Astrocyte of the hippocampus (primary cell): ENCODE results near the gene SMOC1.

Source experiments
- DNase-seq: peaks from one replicate; pipeline ENCODE4 v3.0.0; 2011; ENCODE audit warnings: low read depth, low spot score

SMOC1 gene

DNA sequence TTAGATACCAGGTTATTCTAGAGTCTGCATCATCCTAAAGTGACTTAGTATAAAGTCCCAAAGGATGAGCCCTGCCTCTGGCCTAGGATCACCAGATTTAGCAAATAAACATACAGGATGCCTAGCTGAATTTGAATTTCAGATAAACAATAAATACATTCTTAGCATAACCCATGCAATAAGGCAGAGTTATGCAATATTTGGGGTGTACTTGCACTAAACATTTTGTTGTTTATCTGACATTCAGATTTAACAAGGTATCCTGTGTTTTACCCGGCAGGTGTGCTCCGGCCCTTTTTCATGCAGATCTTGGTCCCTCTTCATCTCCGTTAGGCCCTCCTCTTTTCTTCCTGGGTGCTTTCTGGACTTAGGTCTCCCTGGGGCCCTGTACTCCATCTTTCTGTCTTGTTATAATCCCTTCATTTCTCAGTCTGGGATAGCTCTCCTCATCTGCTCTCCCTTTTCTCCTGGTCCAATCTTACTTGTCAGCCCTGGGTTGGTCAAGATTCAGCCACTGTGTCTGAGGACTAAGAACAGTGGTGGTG lies 18.1 kb upstream of the SMOC1 start:
- DNase-seq: no peak

DNA sequence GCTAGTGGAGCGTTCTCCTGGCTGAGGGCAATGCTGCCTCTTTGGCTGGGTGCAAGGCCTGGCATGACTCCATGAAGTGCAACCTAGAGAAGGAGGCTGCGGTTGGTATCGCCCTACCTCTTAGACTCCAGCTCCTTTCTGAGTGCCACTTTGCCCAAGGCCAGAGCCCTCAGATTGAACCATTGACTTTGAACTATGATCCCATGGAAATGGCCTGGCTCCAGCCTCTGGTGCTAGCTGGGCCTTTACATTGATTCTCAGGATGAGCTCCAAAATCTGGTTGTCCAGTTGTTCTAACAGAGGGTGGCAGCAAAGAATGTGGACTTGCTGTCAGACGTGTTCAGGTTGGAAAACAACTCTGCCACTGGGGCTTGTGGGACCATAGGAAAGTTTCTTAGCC lies 16.1 kb upstream of the SMOC1 start:
- DNase-seq: no peak

DNA sequence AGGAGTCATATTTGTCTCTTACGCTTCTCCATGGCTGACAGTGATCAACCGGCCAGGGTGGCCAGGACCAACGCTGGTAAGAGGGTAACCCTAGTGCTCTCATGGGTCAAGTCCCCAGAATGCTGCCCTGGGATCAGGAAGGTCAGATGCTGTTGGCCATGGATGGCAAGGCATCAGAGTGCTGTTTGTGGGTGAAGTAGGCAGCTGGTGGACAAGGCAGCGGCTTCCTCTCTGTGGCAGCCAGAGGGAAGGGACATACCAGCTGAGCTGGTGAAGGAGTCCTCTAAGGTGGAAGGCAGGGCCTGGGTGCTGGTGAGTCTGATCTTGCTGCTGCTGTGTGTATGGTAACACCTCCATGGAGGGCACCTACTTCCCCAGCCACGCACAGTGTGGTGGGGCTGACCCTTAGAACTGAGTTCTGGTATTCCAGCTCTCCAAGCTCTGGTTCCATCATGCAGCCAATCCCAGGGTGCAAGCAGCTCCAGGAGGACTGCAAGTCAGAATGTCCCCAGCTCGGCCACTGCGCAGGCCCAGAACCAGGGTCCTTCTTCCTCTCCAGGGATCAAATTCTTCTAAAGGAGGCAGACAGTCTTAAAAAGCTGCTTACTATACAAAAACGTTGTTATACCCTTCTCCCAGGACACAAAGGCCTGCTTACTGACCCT lies 13.4 kb upstream of the SMOC1 start:
- DNase-seq: no peak

DNA sequence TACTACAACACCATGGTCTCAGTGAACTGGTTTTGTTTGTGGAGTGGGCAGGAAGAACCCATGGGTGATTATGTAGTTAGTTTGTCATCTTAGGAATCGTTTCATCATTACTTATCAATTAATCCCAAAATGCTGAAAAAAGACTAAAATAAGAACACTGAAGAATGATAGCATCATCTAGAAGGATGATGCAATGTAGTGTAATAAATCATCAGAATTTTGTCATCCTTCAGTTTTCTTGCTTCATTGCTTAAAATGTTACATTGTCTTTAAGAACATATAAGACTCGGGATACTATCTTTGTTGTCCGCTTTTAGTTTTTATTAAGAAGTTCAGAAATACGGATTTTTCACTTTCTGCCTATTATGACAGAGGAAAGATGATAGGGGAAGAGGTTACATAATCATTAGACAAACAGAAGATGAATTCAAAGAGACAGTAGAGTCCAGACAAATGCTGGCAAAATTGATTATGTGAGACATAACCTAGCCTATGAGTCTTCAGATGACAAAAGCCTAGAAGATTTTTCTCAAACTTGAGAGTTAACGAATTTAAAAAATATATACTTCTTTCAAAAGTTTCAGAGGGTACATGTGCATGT lies 10.8 kb upstream of the SMOC1 start:
- DNase-seq: no peak

DNA sequence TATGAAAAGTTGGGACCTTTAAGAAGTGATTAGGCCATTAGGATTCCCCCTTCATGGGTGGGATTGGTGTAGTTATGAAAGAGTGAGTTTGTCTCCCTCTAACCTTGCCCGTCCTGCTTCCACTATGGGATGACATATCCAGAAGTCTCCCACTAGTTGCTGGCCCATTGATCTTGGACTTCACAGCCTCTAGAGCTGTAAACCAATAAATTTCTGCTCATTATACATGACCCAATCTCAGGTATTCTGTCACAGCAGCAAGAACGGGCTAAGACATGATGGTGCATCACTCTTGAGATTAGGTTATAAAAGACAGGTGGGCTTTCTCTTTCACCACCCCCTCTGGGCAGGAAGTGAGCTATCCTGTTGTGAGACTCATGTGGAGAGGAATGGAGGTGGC lies 8.6 kb upstream of the SMOC1 start:
- DNase-seq: no peak

DNA sequence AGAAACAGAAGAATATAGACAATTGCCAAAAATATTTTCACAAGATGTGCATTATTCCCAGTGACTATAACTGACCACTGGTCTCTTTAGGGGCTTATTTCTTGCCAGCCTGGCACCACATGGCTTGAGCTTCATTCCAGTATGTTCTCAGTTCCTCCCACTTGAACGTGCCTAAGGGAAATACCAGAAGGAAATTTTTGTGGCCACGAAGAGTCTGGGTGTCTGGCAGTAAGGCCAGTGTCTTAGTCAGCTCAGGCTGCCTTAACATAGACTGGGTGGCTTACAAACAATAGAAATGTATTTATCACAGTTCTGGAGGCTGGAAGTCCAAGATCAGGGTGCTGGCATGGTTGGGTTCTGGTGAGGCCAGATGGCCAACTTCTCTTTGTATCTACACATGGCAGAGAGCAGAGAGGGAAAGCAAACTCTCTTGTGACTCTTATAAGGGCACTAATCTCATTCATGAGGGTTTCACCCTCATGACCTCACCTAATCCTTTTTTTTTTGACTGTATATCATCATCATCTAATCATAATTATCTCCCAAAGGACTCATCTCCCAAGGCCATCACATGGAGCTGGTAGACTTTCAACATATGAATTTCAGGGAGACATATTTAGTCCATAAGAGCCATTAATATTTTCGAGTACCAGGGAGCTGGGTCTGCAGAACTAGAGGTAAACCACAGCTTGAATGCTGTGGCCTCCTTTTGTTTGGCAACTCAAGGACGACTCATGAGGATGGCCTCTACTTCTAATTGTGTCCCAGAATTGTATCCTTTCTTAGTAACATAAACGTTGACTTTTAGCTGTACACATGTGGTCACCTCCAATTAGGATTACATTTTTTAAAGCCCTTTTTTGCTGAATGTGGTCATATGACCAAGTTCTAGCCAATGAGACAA lies 5.1 kb upstream of the SMOC1 start:
- DNase-seq: peak; percentile 17

DNA sequence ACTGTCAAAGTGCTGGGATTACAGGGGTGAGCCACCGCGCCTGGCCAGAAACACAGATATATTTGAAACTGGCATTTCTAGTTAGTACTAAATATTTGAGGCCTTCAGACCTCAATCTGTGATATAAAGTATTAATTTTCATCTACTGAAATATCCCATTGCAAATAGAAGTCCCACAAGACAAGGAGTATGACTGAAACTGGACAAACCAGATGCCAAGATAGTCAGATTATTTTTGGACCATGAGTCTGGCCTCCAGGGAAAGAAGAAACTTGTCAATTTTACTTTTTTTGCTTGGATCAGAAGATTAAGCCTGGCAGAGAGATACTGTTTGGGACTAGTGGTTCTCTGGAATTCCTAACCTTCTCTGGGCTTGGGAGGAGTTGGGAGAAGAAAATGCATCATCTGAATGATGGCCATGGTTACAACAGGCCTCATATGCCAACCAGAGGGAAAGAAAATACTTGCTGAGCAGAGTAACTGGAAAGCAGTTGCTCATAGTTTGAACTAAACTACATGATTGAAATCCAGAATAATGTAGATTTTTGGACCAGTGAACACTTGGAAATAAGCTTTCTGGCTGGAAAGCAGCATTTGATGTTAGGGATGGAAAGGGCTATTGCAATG lies 2.9 kb upstream of the SMOC1 start:
- no peak for DNase-seq

DNA sequence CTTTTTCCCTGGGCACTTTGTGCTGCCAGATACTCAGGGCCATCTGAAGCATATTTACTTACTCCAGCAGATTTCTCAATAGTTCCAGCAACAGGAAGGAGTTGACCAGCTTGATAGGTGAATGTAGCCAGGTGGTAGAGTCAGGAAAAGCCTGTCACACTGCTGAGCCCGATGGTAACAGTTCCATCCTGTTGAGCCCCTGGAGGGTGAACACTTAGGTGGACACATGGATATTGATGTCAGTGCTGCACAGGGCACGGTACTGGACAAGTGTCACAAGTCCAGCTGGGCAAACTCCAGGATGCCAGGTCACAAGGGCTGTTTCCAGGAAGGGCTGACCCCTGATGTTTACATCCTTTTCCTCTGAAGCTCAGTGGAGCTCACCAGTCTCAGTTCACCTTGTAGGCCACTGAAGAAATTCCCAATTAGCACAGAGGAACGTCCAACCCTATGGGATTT lies 2.3 kb upstream of the SMOC1 start:
- no peak for DNase-seq

DNA sequence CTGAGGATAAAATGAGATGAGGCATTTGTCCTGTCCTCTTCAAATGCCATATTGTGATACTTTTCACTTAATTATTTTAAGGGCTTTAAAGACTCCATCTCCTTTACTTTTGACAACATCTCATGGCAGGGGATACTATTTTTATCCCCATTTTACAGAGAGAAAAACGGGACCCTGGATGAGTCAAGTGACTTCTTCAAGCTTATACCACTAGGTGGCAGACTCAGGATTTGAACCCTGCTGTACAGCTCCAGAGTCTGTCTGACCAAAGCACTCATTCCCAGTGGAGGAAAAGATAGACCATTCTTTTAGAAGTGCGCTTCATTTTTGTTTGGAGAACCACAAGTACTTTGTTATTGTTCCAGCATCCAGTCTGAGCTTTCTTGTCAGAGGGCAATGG lies 1.7 kb upstream of the SMOC1 start:
- no peak for DNase-seq

DNA sequence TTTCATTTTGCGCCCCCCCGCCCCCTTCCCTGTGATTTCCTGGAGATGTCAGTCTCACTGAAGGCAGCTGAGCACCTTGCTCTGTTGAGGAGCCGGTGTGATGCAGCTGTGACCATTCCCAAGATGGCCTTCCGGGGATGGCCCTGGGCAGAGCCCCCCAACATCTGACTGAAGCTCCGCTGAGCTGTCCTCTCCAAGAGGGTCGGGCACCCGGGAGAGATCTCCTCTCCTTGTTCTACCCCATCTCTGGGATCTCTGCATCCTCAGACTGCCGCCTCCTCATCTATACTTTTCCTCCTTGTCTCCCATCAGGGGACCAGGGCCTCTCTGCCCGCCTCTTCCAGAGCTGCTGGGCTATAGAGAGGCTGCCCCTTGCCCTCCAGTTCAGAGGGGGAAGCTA lies 965 bp upstream of the SMOC1 start:
- DNase-seq: no peak

DNA sequence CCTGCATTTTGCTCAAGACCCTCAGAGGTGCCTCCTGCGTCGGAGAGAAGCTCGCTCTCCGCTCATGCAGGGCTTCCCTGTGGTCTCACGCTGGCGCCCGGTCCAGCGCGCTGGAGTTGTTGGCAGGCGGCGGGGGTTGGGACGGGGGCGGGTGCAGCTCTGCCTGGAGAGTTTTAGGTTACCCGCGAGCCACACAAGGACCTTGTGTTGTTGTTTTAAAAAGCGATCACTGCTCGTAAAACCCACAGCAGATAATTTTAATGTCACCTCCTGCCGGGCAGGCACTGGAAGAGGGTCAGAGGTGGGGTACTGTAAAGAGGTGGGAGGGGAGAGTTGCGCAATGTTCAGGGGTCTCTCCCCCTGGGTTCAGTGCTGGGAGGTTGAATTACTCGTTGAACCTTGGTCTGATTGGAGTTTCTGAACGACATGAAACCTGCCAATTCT lies 850 bp downstream of the SMOC1 start:
- no peak for DNase-seq

DNA sequence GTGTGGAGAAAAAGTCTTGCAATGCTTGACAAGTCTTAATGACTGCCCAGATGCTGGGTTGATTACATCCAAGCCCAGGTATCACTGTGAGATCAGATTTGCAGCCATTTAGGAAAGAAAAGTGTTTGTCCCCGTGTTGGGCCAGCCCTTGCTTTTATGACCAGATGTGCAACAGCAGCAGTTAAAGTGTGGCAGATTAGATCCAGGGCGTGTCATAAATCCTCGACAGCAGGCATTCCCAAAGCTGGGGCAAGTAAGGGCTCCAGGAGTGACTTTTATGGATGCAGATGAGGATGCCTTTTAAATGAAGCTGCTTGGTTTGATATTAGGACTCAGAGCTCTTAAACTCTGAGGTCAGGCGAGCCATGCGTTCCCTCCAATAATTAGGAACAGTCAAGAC lies 1.7 kb downstream of the SMOC1 start:
- no peak for DNase-seq

DNA sequence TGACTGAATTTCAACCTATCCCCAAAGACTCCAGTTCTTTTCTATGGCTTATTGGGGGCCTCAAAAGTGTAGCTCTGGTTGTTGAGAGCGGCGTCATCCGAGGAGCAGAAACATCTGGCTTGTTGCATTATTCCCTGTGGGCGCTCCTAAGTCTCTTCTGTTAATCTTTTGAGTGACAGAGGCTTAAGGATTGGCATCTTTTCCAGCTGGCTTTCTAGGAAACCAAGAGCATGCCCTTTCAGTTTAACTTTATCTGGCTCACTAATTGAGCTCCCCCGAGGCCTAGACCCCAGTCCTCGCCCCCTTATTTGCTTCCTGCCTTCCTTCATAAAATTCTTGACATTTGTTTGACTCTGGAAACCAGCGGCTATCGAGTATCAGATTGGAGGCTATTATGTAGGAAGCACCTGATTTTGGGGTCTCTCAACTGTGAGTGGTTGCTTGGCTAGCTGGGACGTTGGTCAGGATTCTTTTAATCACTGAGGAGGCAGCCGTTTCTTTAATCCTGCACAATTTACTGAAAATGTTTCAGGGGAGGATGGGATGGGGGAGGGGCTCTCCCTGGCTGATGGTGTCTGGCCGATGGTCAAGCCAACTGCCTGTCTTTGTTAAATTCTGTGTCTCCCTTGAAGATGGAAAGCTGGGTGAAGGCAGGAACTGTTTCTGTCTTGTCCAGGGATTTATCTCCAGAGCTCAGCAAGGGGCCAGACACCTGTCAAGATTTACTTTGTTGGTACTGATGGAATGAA lies 3.1 kb downstream of the SMOC1 start:
- DNase-seq: no peak

DNA sequence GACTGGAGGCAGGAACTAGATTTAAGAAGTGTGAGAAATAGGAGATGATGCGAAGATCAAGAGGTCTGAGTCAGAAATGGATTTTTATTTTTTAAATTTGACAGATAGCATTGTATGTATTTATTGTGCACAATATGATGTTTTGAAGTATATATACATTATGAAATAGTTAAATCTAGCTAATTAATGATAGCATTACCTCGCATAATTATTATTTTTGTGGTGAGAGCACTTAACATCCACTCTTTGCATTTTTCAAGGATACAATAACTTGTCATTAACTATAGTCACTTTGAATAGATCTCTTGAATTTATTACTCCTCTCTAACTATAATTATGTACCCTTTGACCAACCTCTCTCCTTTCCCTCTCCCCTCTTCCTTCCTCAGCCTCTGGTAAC lies 3.7 kb downstream of the SMOC1 start:
- DNase-seq: no peak

DNA sequence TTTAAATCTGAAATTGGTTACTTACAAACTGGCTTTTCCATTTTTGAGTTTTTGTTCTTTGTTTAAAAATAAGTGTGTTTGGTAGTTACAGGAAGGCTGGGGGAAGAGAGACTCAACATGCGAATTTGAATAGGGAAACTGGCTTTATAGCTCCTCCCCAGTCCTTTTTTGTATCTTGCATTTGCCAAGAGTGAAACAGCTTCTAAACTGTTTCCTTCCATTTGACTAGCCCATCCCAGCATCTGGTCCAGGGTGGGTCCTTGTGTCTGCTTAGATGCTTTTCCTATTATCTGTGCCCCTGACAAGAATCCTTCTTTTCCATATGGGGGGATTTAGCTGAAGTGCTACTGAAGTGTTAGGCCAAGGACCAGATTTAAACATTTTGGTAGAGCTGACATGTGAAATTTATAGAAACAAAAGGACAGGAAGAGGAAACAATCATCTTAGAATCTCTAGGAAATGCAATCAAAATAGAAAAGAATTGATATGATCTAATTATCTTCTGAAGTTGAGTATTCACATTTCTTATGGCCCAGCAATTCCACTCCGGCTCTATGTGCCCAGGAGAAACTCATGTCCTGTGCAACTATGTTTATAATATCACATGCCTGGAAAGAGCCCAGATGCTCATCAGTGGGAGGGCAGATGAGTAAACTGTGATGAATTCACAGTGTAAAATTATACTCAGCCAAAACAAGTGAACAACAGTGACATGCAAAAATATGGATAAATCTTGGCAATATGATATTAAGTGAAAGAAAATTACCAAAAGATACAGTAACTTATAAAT lies 7.4 kb downstream of the SMOC1 start:
- DNase-seq: no peak

DNA sequence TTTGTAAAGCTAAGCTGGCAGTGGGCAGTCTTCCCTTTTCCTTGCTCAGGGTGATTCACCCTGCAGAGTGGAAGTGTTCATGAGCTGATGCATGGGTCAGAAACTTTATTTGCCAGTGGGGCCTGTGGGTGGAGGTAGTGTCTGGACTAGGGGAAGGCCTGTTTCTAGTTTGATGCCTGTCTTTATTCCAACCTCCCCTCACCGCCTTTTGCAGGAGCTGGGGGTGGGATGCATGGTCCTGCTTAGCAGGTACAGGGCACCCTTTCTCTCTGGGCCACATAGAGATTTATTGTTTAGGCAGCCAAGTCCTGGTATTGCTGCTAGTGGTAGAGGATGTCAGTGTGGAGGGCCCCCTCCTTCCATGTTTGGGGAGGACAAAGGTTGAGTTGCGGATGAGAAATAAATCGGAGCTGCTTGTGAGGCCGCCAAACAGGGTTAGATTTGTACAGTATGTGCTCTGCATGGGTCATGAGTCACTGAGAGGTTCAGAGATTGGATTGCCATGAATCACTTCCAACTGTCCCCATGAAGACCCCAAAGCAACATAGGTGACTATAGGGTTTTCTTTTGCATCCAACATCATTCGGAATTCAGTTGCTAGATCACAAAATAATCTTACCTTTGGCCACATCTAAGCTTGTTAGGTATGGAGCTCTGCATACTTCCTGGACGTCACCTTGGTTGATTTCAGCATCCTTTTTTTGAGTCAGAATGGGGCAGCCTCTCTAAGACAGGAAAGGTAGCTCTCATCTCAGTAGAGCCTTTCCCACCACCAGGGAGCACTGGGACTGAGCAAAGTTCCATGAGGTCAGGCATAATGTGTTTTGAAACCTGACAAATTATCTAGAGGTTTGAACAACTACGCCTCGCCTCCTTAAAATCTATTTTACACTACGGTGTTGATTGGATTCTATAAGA lies 8.8 kb downstream of the SMOC1 start:
- no peak for DNase-seq

DNA sequence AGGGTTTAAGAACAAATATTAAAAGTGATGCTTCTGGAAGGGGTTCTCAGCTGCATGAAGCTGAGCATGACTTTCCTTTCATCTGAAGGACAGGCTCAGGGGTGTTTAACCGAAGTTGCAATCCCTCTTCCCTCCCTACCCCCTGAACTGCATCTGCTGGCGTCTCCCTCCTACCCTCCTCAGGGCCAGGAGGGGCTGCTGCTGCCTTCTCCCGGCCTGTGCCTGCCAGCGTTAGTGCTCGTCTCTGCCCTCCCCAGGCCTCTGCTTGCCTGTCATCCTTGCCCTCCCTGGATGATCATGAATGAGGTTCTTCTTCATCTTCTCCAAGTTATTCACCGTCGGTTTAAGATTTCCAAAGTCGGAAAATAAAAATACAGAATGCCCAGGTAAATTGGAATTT lies 12.2 kb downstream of the SMOC1 start:
- no peak for DNase-seq

DNA sequence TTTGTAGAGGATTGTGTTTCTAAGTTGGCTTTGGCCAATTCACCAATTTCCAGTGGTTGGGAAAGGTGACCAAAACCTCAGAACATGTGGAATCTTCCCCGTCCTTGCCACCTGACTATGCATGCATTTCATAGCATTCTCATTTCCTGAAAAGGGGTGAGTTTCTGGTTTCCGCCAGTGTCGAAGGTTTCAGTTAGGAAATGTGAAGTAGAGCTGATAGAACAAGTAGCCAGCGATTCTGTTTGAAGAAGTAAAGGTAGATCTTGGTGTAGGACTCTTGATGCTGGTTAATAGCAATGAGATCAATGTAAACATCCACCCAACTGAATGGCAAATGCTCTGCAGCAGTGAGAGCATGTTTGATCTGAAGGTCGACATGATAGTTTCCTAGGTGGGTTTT lies 15.9 kb downstream of the SMOC1 start:
- DNase-seq: no peak

DNA sequence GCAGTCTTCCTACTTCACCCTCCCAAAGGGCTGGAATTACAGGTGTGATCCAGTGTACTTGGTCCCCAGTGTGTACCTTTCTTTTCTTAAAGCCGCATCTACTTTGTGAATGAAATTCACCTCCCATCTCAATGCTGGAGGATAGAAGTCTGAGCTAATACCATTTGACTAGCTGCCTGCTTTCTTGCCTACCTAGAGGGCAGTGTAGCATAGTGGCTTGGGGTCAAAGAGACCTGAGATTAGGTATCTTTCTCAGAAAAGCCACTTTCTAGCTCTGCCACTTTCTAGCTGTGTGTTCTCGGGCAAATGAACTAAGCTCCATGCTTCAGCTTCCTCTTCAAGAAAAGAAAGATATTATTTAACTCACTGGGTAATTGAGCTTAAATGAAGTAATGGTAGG lies 16.9 kb downstream of the SMOC1 start:
- no peak for DNase-seq
